GM13976 (cell line): ENCODE data around the gene BIRC2.

Source experiments
- DNase-seq: peaks from one replicate; pipeline ENCODE4 v3.0.0; 2012; ENCODE audit warnings: low spot score
- in situ Hi-C: fragments of 300-500 bp; cut with MboI; formaldehyde crosslinking; loops from one replicate; pipeline ENCODE4 v1.12.0; 2022; ENCODE audit warnings: low sequenced_read_pairs, mixed read lengths, inconsistent platforms; ENCODE audit not compliant: unreplicated experiment
- TF ChIP-seq, protein P1 (sequence below): IDR thresholded peaks from 2 replicates; pipeline ENCODE4 v1.5.1; 2012; ENCODE audit warnings: borderline replicate concordance, mild to moderate bottlenecking; ENCODE audit not compliant: insufficient read depth; ENCODE audit errors: extremely low read depth, missing control alignments, control extremely low read depth

BIRC2 gene

DNA sequence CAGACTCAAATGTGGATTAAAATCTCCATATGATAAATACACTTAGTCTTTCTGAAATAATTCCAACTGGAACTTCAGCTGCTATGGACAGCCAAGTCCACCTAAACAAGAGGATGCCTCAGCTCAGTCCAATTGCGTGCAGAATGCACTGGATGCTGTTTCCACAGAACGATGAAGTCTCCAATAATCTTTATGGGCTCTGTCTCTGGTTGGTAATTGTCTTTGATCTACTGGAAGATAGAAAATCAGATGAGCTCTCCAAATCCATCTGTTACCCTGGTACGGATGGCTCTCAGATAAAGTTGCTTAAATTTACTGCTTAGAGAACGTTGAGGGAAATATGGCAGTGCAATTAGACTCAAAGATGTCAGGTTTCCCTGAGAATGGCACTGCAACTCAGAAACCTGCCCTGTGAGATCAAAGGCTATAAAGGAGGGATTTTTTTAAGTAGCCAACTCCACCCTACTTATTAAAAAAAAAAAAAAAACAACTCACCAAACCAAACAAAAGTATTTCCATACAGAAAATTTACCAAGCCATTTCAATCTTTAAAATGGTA is 30.6 kb upstream of the BIRC2 start:
- TF ChIP-seq, protein P1, sequence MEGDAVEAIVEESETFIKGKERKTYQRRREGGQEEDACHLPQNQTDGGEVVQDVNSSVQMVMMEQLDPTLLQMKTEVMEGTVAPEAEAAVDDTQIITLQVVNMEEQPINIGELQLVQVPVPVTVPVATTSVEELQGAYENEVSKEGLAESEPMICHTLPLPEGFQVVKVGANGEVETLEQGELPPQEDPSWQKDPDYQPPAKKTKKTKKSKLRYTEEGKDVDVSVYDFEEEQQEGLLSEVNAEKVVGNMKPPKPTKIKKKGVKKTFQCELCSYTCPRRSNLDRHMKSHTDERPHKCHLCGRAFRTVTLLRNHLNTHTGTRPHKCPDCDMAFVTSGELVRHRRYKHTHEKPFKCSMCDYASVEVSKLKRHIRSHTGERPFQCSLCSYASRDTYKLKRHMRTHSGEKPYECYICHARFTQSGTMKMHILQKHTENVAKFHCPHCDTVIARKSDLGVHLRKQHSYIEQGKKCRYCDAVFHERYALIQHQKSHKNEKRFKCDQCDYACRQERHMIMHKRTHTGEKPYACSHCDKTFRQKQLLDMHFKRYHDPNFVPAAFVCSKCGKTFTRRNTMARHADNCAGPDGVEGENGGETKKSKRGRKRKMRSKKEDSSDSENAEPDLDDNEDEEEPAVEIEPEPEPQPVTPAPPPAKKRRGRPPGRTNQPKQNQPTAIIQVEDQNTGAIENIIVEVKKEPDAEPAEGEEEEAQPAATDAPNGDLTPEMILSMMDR, result no peak
- in situ Hi-C loops, result no loop called here
- DNase-seq, result no peak

DNA sequence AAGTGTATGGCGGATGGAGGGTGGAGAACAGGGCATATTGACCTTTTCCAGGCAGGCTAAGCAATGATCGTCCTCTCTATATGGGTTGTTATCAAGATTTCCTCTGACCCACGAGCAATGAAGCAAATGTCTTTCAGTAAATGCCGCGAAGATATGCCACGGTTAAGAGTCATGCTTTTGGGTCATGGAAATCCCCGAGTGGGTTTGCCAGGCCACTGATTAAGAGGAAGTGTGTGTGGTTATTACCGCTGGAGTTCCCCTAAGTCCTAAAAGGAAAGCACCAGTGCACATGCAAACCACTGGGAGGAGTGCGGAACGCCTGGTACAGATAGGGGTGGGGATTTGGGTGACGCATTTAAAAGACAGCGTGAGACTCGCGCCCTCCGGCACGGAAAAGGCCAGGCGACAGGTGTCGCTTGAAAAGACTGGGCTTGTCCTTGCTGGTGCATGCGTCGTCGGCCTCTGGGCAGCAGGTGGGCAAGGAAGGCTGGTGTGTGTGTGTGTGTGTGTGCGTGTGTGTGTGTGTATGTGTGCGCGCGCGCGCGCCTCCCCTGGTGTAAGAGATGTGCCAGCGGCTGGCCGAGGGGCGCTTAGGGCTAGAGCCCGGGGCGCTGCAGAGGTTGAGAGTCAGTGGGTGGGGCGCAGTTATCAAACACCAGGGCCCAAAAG is 29.8 kb upstream of the BIRC2 start, which contains the start of gene BIRC3:
BIRC3 (plus strand) TSS at position 386 of the 669 bp plus-strand sequence. CDS start 7,026 bp downstream, outside the sequence.
- DNase-seq, result peak; percentile 86
- TF ChIP-seq, protein P1, result no peak
- in situ Hi-C loops, result no loop called here

DNA sequence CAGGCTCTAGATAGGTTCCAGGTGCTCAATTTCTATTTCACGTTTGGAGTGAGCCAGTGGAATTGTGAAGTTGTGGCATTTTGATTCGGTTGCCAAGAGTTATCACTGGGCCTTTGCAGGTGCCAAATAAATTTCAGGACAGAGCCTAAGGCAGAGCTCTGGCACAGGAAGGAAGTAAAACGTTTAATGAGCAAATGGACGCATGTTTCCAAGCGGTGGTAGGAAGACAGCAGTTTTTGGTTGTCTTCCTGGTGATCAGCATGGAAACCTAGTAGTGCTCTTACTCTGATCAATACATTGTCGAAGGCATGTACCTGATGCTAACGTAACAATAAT is 29.3 kb upstream of the BIRC2 start:
- no peak for DNase-seq
- in situ Hi-C loops, result no loop called here
- TF ChIP-seq, protein P1, result no peak

DNA sequence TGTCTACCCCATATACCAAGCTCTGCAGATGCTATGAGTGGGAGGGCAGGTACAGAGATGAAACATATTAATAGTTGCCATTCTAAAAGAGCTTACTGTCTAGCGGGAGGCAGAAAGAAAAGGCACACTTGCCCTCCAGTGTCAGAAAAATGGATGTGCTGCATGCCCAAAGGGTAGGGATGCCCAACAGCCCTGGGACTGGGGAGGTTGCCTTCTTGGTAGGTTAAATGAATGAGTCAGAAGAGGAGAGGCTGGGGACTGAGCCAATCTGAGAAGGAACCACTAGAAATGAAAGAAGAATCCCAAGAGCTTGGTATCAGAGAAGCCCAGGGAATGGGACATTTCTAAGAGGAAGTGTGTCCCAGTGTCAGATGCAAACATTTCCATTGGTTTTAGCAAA is 28.5 kb upstream of the BIRC2 start:
- in situ Hi-C loops, result no loop called here
- no peak for DNase-seq
- TF ChIP-seq, protein P1, result peak; percentile 16

DNA sequence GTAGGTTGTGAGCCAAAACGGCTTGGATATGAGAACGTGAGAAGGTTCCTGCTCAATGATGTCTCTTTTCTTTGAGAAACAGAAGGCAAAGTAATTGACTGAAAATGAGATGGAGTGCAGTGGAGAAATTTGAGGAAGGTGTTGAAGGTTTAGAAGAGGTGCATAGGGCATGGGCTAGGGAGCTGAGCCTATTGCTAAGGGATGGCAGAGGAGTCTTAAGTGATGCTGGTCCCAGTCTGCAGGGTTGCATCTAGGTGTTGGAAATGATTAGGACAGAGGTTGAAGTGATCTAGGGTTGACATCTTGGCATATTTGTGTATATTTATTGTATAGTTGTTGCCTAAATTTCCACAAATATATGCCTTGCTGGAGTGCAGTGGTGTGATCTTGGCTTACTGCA is 27.5 kb upstream of the BIRC2 start:
- TF ChIP-seq, protein P1, result no peak
- in situ Hi-C loops, result no loop called here
- no peak for DNase-seq

DNA sequence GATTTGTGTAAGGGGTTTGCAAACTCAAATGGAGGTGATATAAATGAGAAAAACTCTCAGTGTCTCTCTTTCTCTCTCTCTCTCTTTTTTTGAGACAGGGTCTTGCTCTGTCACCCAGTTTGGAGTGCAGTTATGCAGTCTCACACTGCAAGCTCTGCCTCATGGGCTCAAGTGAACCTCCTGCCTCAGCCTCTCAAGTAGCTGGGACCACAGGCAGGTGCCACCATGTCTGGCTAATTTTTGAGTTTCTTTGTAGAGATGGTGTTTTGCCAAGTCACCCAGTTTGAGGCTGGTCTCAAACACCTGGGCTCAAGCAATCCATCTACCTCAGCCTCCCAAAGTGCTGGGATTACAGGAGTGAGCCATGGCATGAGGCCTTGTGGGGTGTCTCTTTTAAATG is 26.8 kb upstream of the BIRC2 start:
- TF ChIP-seq, protein P1, result no peak
- no peak for DNase-seq
- in situ Hi-C loops, result no loop called here

DNA sequence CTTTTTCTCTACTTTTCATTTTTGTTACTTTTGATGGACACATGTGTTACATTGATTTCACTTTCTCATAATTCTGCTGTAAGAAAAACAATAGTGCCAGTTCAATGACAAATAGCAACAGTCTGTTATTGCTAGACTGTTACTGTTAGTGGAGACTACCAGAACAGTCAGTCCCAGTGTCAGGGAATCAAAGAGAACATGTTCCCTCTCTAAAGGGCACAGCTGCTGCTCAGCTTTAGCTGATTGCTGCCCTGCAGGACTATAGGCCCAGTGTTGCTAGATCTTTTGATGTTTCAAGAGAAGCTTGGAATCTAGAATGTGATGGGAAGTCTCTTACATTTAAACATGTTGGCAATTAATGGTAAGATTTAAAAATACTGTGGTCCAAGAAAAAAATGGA is 26.3 kb upstream of the BIRC2 start:
- no peak for DNase-seq
- TF ChIP-seq, protein P1, result no peak
- in situ Hi-C loops, result no loop called here
